ENCODE measurements around the gene SECISBP2. TPM values are rescaled to one million over a fixed set of nuclear protein-coding genes. Genes with fewer than 3 reads are reported as not detected.

SECISBP2 gene
- total RNA-seq, 1 donor from 2014 or later: 51.1 TPM

GRCh38 chr9:89383721-89384300 is 65.5 kb downstream of the SECISBP2 start:
- no peak overlapping the region for H3K27ac ChIP-seq
- H3K4me1 ChIP-seq: peaks cover 27% of the 10 kb centered on the region
- no peak overlapping the region for H3K4me3 ChIP-seq
- intact Hi-C loops (cut with DNase I): no loop called here
- peaks cover 0 to 31% of the 10 kb centered on the region in 2 donors for H3K36me3 ChIP-seq
- no peak for DNase-seq (ENCODE audit: extremely low spot score in 2 of 2)
- no peaks in the 10 kb centered on the region for H3K9me3 ChIP-seq
- no peaks in the 10 kb centered on the region for H3K27me3 ChIP-seq
- TF ChIP-seq, protein P1, sequence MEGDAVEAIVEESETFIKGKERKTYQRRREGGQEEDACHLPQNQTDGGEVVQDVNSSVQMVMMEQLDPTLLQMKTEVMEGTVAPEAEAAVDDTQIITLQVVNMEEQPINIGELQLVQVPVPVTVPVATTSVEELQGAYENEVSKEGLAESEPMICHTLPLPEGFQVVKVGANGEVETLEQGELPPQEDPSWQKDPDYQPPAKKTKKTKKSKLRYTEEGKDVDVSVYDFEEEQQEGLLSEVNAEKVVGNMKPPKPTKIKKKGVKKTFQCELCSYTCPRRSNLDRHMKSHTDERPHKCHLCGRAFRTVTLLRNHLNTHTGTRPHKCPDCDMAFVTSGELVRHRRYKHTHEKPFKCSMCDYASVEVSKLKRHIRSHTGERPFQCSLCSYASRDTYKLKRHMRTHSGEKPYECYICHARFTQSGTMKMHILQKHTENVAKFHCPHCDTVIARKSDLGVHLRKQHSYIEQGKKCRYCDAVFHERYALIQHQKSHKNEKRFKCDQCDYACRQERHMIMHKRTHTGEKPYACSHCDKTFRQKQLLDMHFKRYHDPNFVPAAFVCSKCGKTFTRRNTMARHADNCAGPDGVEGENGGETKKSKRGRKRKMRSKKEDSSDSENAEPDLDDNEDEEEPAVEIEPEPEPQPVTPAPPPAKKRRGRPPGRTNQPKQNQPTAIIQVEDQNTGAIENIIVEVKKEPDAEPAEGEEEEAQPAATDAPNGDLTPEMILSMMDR (IDR thresholded peaks at IDR 0.05): no peak
- no peak for TF ChIP-seq POLR2A (IDR thresholded peaks at IDR 0.05)
- TF ChIP-seq POLR2AphosphoS5 (IDR thresholded peaks at IDR 0.05; ENCODE audit: insufficient read depth in 1 of 2, low read depth in 1 of 2): no peak

DNA sequence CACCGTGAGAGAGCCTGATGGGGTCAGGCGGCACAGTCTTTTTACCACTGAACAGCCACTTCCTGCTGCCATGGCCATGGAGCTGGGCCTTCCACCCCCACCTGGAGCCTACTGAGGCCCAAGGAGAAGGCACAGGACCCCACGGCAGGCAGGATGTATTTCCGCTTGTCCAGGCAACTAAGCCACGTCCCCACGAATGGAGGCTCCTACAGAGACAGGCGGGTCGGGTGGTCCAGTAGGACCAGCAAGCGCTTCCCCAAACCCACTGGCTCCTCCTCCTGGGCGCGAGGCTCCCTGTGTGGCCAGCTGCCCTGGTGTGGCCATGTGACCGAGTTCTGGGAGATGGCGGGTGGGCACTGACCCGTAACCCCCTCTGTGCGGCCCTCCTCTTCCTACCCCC is 66.5 kb downstream of the SECISBP2 start:
- H3K36me3 ChIP-seq: peaks cover 0 to 27% of the 10 kb centered on the region in 2 donors

DNA sequence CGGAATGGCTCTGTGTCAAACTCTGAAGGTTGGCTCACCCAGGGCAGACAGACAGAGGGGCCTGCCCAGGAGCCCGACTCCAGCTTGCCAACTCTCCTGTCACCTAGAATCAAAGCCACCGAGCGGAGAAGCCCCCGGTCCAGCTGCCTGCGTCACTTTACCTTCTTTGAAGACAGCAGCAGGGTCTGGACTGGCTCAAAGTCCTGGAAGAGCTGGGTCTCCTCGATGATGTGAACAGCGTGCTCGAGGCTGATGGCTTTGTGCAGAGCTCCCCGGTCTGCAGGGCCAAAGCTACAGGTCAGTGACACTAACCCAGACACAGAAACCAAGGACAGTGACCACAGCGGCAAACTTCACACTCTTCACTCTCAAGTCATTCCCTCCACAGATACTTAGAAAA is 67.9 kb downstream of the SECISBP2 start:
- Histone ChIP-seq H3K4me1 (peaks cover 31% of the 10 kb centered on the region), H3K27me3 (no peaks in the 10 kb centered on the region), H3K4me3 (no peak overlapping the region), H3K9me3 (no peaks in the 10 kb centered on the region), H3K27ac (peak overlapping the region; percentile 75), H3K36me3 (peaks cover 0 to 26% of the 10 kb centered on the region in 2 donors)
- intact Hi-C loops (cut with DNase I): no loop called here
- no peak for TF ChIP-seq POLR2AphosphoS5 (IDR thresholded peaks at IDR 0.05; ENCODE audit: insufficient read depth in 1 of 2, low read depth in 1 of 2)
- TF ChIP-seq, protein P1 (IDR thresholded peaks at IDR 0.05): no peak
- no peak for TF ChIP-seq POLR2A (IDR thresholded peaks at IDR 0.05)
- no peak for DNase-seq (ENCODE audit: extremely low spot score in 2 of 2)

More for the DNA sequence above, 66.5 kb downstream of the SECISBP2 start:
- H3K9me3 ChIP-seq: no peaks in the 10 kb centered on the region
- H3K27me3 ChIP-seq: no peaks in the 10 kb centered on the region
- H3K4me3 ChIP-seq: no peak overlapping the region
- intact Hi-C loops (cut with DNase I): no loop called here
- no peak overlapping the region for H3K27ac ChIP-seq
- H3K4me1 ChIP-seq: peaks cover 31% of the 10 kb centered on the region
- DNase-seq (ENCODE audit: extremely low spot score in 2 of 2): no peak
- TF ChIP-seq POLR2AphosphoS5 (IDR thresholded peaks at IDR 0.05; ENCODE audit: insufficient read depth in 1 of 2, low read depth in 1 of 2) (no peak), POLR2A (IDR thresholded peaks at IDR 0.05) (no peak)
- TF ChIP-seq, protein P1 (IDR thresholded peaks at IDR 0.05): no peak

DNA sequence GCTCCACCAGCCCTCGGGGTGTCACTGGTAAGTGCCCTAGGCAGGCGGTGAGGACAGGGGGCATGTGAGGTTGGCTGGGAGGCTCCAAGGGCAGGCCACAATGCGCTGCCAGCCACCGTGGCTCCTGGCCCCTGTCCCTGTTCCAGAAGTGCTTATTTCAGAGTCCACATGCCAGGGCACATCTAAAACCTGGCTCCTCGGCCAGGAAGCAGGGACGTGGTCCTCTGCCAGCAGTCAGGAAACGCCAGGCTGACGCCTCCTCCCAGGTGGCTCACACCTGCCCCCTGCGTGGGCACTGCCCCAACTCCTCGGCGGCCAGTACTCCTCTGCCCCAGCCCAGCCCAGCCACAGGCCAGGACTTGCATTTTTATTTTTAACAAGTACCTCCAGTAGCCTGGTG is 68.5 kb downstream of the SECISBP2 start:
- no peak for DNase-seq (ENCODE audit: extremely low spot score in 2 of 2)
- Histone ChIP-seq H3K27me3 (no peaks in the 10 kb centered on the region), H3K9me3 (no peaks in the 10 kb centered on the region), H3K4me3 (no peak overlapping the region), H3K4me1 (peaks cover 31% of the 10 kb centered on the region), H3K27ac (peak overlapping the region; percentile 75), H3K36me3 (peaks cover 0 to 30% of the 10 kb centered on the region in 2 donors)
- intact Hi-C loops (cut with DNase I): no loop called here
- TF ChIP-seq, protein P1 (IDR thresholded peaks at IDR 0.05): no peak
- TF ChIP-seq POLR2A (IDR thresholded peaks at IDR 0.05): no peak
- TF ChIP-seq POLR2AphosphoS5 (IDR thresholded peaks at IDR 0.05; ENCODE audit: insufficient read depth in 1 of 2, low read depth in 1 of 2): no peak

DNA sequence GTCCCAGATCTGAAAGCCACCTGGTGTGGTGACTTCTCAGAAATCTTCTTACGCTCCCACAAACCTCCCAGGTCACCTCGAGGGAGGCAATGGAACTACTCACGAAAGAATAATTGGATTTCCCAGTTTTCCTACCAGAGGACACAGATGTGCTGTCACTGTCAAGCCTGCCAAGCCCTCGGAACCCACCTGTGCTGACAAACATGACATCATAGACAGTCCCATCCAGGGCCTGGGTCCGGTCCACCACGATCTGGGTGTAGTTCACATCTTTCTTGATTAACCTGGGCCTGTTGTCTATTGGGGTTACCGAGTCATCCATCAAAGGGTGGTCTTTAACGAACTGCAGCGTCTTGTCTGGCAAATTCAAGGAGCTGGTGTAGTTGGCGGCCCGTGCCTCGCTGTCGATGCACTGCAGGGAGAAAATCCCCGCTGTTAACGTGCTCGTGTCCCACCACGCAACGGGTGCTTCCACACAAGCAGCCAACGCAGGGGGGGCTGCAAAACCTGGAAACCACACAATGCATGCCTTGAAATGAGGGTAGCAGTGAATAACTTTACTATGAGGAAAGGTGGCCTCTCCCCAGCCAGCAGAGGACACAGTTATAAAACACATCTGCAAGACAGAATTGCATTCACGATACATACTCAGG is 69.0 kb downstream of the SECISBP2 start:
- Histone ChIP-seq H3K4me3 (no peak overlapping the region), H3K9me3 (no peaks in the 10 kb centered on the region), H3K27ac (peak overlapping the region; percentile 75), H3K36me3 (peaks cover 0 to 28% of the 10 kb centered on the region in 2 donors), H3K4me1 (peaks cover 31% of the 10 kb centered on the region), H3K27me3 (no peaks in the 10 kb centered on the region)
- no peak for DNase-seq (ENCODE audit: extremely low spot score in 2 of 2)
- TF ChIP-seq, protein P1 (IDR thresholded peaks at IDR 0.05): no peak
- TF ChIP-seq POLR2AphosphoS5 (IDR thresholded peaks at IDR 0.05; ENCODE audit: insufficient read depth in 1 of 2, low read depth in 1 of 2) (no peak), POLR2A (IDR thresholded peaks at IDR 0.05) (no peak)
- intact Hi-C loops (cut with DNase I): no loop called here
